WTC11 (cell line): Measurements from ENCODE around the gene RELL1. TPM values are rescaled to one million over a fixed set of nuclear protein-coding genes. Genes with fewer than 3 reads are reported as not detected.

Experiments
- ATAC-seq: fragments of 200-7000 bp; cut with Tn5 transposase; 2 replicates; pipeline ENCODE4 v1.10.0; 2021; ENCODE audit warnings: mild to moderate bottlenecking, moderate library complexity
- CTCF ChIA-PET: fragments of 300-600 bp; sonication (Branson Sonifier 250); formaldehyde crosslinking; loops from one replicate; lab custom pipeline; 2021; ENCODE audit warnings: antibody characterized with exemption; lab: Charles Lee
- POLR2A ChIA-PET: fragments of 350-600 bp; sonication (Branson Sonifier 250); formaldehyde crosslinking; loops from one replicate; lab custom pipeline; 2021; ENCODE audit warnings: antibody characterized with exemption; lab: Charles Lee
- DNase-seq: peaks from one replicate; pipeline ENCODE4 v3.0.0; 2021; ENCODE audit warnings: low spot score
- H3K27ac Mint-ChIP-seq: 2 replicates; pipeline ENCODE4 v1.8.0; 2021; ENCODE audit warnings: mixed read lengths
- H3K27me3 Mint-ChIP-seq: 2 replicates; pipeline ENCODE4 v1.8.0; 2021; ENCODE audit warnings: low read depth, mild to moderate bottlenecking, moderate library complexity, mixed read lengths
- H3K36me3 Mint-ChIP-seq: 2 replicates; pipeline ENCODE4 v1.8.0; 2021; ENCODE audit warnings: mixed read lengths
- H3K4me1 Mint-ChIP-seq: 2 replicates; pipeline ENCODE4 v1.8.0; 2022; ENCODE audit warnings: mixed read lengths
- H3K4me3 Mint-ChIP-seq: 2 replicates; pipeline ENCODE4 v1.8.0; 2021; ENCODE audit warnings: mild to moderate bottlenecking, moderate library complexity, mixed read lengths
- H3K9me3 Mint-ChIP-seq: 2 replicates; pipeline ENCODE4 v1.8.0; 2021; ENCODE audit warnings: mixed read lengths
- ATF3 ChIP-seq: sonication (generic); formaldehyde crosslinking; conservative IDR thresholded peaks from 2 replicates; pipeline ENCODE4 v1.8.1; 2022; ENCODE audit warnings: mild to moderate bottlenecking, missing genetic modification reagents
- CDX4 ChIP-seq: fragments of 250-450 bp; sonication (Bioruptor Pico); IDR thresholded peaks from 2 replicates; pipeline ENCODE4 v1.9.0; 2021; ENCODE audit warnings: moderate library complexity, mild to moderate bottlenecking, inconsistent platforms, borderline replicate concordance
- CREB1 ChIP-seq: sonication (generic); formaldehyde crosslinking; IDR thresholded peaks from 2 replicates; pipeline ENCODE4 v1.8.0; 2023; ENCODE audit warnings: mild to moderate bottlenecking, missing genetic modification reagents
- CREM ChIP-seq: sonication (generic); formaldehyde crosslinking; IDR thresholded peaks from 2 replicates; pipeline ENCODE4 v1.8.1; 2022; ENCODE audit warnings: mild to moderate bottlenecking, missing genetic modification reagents, moderate library complexity
- CTCF ChIP-seq: fragments of 200-600 bp; IDR thresholded peaks from 2 replicates; pipeline ENCODE4 v1.8.0; 2022; ENCODE audit warnings: antibody characterized with exemption
- ETV6 ChIP-seq: sonication (generic); formaldehyde crosslinking; IDR thresholded peaks from 2 replicates; pipeline ENCODE4 v1.8.1; 2022; ENCODE audit warnings: mild to moderate bottlenecking, missing genetic modification reagents
- HMGA2 ChIP-seq: fragments of 250-450 bp; sonication (Bioruptor Pico); IDR thresholded peaks from 2 replicates; pipeline ENCODE4 v1.4.0; 2021; ENCODE audit warnings: mild to moderate bottlenecking, moderate library complexity
- MLX ChIP-seq: sonication (generic); formaldehyde crosslinking; IDR thresholded peaks from 2 replicates; pipeline ENCODE4 v1.8.1; 2023; ENCODE audit warnings: mild to moderate bottlenecking, missing genetic modification reagents, moderate library complexity
- NR3C1 ChIP-seq: sonication (generic); formaldehyde crosslinking; conservative IDR thresholded peaks from 2 replicates; pipeline ENCODE4 v1.8.1; 2023; ENCODE audit warnings: low read depth, mild to moderate bottlenecking, missing genetic modification reagents
- PRDM15 ChIP-seq: sonication (generic); formaldehyde crosslinking; IDR thresholded peaks from 2 replicates; pipeline ENCODE4 v1.8.0; 2022; ENCODE audit warnings: missing genetic modification reagents
- PRRX2 ChIP-seq: fragments of 250-450 bp; sonication (Bioruptor Pico); IDR thresholded peaks from 2 replicates; pipeline ENCODE4 v1.8.0; 2021; ENCODE audit warnings: mild to moderate bottlenecking
- STAT6 ChIP-seq: sonication (generic); formaldehyde crosslinking; conservative IDR thresholded peaks from 2 replicates; pipeline ENCODE4 v1.8.1; 2023; ENCODE audit warnings: mild to moderate bottlenecking, low read depth, missing genetic modification reagents, moderate library complexity
- TCF7 ChIP-seq: sonication (generic); formaldehyde crosslinking; IDR thresholded peaks from 2 replicates; pipeline ENCODE4 v1.8.0; 2022; ENCODE audit warnings: mild to moderate bottlenecking, low read depth, missing genetic modification reagents, moderate library complexity
- USF2 ChIP-seq: sonication (generic); formaldehyde crosslinking; IDR thresholded peaks from 2 replicates; pipeline ENCODE4 v1.8.1; 2023; ENCODE audit warnings: mild to moderate bottlenecking, missing genetic modification reagents, moderate library complexity
- ZNF138 ChIP-seq: sonication (generic); formaldehyde crosslinking; conservative IDR thresholded peaks from 2 replicates; pipeline ENCODE4 v1.8.1; 2022; ENCODE audit warnings: mild to moderate bottlenecking, moderate library complexity, missing genetic modification reagents
- ZNF396 ChIP-seq: fragments of 250-450 bp; sonication (Bioruptor Pico); IDR thresholded peaks from 2 replicates; pipeline ENCODE4 v1.8.0; 2021; ENCODE audit warnings: mild to moderate bottlenecking, moderate library complexity, borderline replicate concordance
- ZSCAN18 ChIP-seq: fragments of 250-450 bp; sonication (Bioruptor Pico); IDR thresholded peaks from 2 replicates; pipeline ENCODE4 v2.1.2; 2022; ENCODE audit warnings: mild to moderate bottlenecking, moderate library complexity
- total RNA-seq: library from RNA; stranded (reverse); gene quantifications from 3 replicates; pipeline ENCODE4 v1.2.3, GENCODE V29; 2021

The RELL1 gene
- total RNA-seq, 1 experiment from 2014 or later: 14.4 TPM

- Mint-ChIP-seq H3K27me3 (no peaks in the 10 kb centered on the region), H3K27ac (no peak overlapping the region)
Measured at GRCh38 chr4:37727635-37728034, 41.5 kb upstream of the RELL1 start.

GRCh38 chr4:37726666-37727065 lies 40.5 kb upstream of the RELL1 start:
- ATAC-seq (no peak), DNase-seq (no peak)
- ChIA-PET CTCF (no interaction called here), POLR2A (no interaction called here)
- Mint-ChIP-seq H3K27ac (no peak overlapping the region), H3K36me3 (peaks cover 7% of the 10 kb centered on the region), H3K9me3 (peaks cover 16% of the 10 kb centered on the region), H3K4me1 (peaks cover 24% of the 10 kb centered on the region), H3K27me3 (no peaks in the 10 kb centered on the region), H3K4me3 (no peak overlapping the region)
- TF ChIP-seq CREB1 (no peak), TCF7 (CRISPR knock-in tag) (no peak), USF2 (CRISPR knock-in tag) (no peak), CDX4 (CRISPR knock-in tag) (no peak), ZSCAN18 (no peak), STAT6 (CRISPR knock-in tag) (no peak)

More at GRCh38 chr4:37727635-37728034, 41.5 kb upstream of the RELL1 start:
- POLR2A ChIA-PET: interaction anchor here (0.5 kb wide), 1 partner anchor 97 kb away, joined by 4 read pairs; no protein-coding TSS in a partner anchor
- no peak for ATAC-seq
- H3K4me3 Mint-ChIP-seq: no peak overlapping the region
- DNase-seq: no peak
- peaks cover 21% of the 10 kb centered on the region for H3K9me3 Mint-ChIP-seq
- CTCF ChIA-PET: no interaction called here
- no peak for TF ChIP-seq CTCF
- no peak for TF ChIP-seq ZNF396 (CRISPR knock-in tag)
- no peak for TF ChIP-seq ETV6 (CRISPR knock-in tag)
- peaks cover 24% of the 10 kb centered on the region for H3K4me1 Mint-ChIP-seq
- peaks cover 10% of the 10 kb centered on the region for H3K36me3 Mint-ChIP-seq

GRCh38 chr4:37725718-37726117 lies 39.5 kb upstream of the RELL1 start:
- POLR2A ChIA-PET: no interaction called here
- ATAC-seq (no peak), DNase-seq (no peak)
- H3K27me3 Mint-ChIP-seq: no peaks in the 10 kb centered on the region
- CTCF ChIA-PET: no interaction called here
- no peaks in the 10 kb centered on the region; the same call in 1 of the 2 replicates for H3K36me3 Mint-ChIP-seq
- no peak overlapping the region for H3K4me3 Mint-ChIP-seq
- H3K9me3 Mint-ChIP-seq: peaks cover 8% of the 10 kb centered on the region
- peaks cover 20% of the 10 kb centered on the region for H3K4me1 Mint-ChIP-seq
- no peak overlapping the region for H3K27ac Mint-ChIP-seq
- TF ChIP-seq PRRX2 (CRISPR knock-in tag) (no peak), CDX4 (CRISPR knock-in tag) (no peak), ETV6 (CRISPR knock-in tag) (no peak), PRDM15 (CRISPR knock-in tag) (no peak), ATF3 (CRISPR knock-in tag) (no peak), CREM (CRISPR knock-in tag) (no peak), HMGA2 (no peak), MLX (CRISPR knock-in tag) (no peak), NR3C1 (CRISPR knock-in tag) (no peak), ZNF138 (CRISPR knock-in tag) (no peak)
